Measurements from ENCODE around the gene BPIFA1.

BPIFA1 gene

GRCh38 chr20:33275871-33276270, 40.1 kb downstream of the BPIFA1 start:
- Histone ChIP-seq H3K27me3 (ENCODE audit: low read length) (no peaks in the 10 kb centered on the region), H4K20me1 (ENCODE audit: low read depth, low read length) (no peaks in the 10 kb centered on the region), H3K36me3 (ENCODE audit: low read length) (no peaks in the 10 kb centered on the region), H3K9me2 (replicated peaks; ENCODE audit: insufficient read depth, low read length) (no peaks in the 10 kb centered on the region), H3K9ac (ENCODE audit: low read length) (no peak overlapping the region), H3F3A (ENCODE audit: insufficient read depth) (no peaks in the 10 kb centered on the region), H3K27ac (ENCODE audit: low read depth, low read length) (no peak overlapping the region), H3K79me2 (ENCODE audit: insufficient read depth, low read length) (no peaks in the 10 kb centered on the region), H3K9me3 (ENCODE audit: insufficient read depth, low read length) (no peaks in the 10 kb centered on the region), H3K4me3 (ENCODE audit: insufficient read depth, low read length, poor library complexity, severe bottlenecking) (no peak overlapping the region), H2AFZ (ENCODE audit: low read depth, low read length, severe bottlenecking) (no peak overlapping the region), H3K4me2 (ENCODE audit: low read depth, low read length, poor library complexity, severe bottlenecking) (no peak overlapping the region)
- TF ChIP-seq EZH2phosphoT487 (conservative IDR thresholded peaks at IDR 0.05; ENCODE audit: low read length) (no peak), CTCF (IDR thresholded peaks at IDR 0.05; ENCODE audit: insufficient read depth, low read length, poor library complexity, severe bottlenecking) (no peak)

- Histone ChIP-seq H3K27me3 (ENCODE audit: low read length) (no peaks in the 10 kb centered on the region), H2AFZ (ENCODE audit: low read depth, low read length, severe bottlenecking) (no peak overlapping the region), H3K9me3 (ENCODE audit: insufficient read depth, low read length) (no peaks in the 10 kb centered on the region), H3K4me2 (ENCODE audit: low read depth, low read length, poor library complexity, severe bottlenecking) (no peak overlapping the region), H3F3A (ENCODE audit: insufficient read depth) (no peaks in the 10 kb centered on the region), H3K9ac (ENCODE audit: low read length) (no peak overlapping the region), H3K27ac (ENCODE audit: low read depth, low read length) (no peak overlapping the region), H3K4me3 (ENCODE audit: insufficient read depth, low read length, poor library complexity, severe bottlenecking) (no peak overlapping the region), H3K36me3 (ENCODE audit: low read length) (no peaks in the 10 kb centered on the region), H3K79me2 (ENCODE audit: insufficient read depth, low read length) (no peaks in the 10 kb centered on the region), H3K9me2 (replicated peaks; ENCODE audit: insufficient read depth, low read length) (no peaks in the 10 kb centered on the region), H4K20me1 (ENCODE audit: low read depth, low read length) (no peaks in the 10 kb centered on the region)
- no peak for TF ChIP-seq EZH2phosphoT487 (conservative IDR thresholded peaks at IDR 0.05; ENCODE audit: low read length)
- TF ChIP-seq CTCF (IDR thresholded peaks at IDR 0.05; ENCODE audit: insufficient read depth, low read length, poor library complexity, severe bottlenecking), result no peak
Observed at GRCh38 chr20:33276303-33277113, 40.7 kb downstream of the BPIFA1 start.

GRCh38 chr20:33277471-33278441, 42.0 kb downstream of the BPIFA1 start:
- Histone ChIP-seq H3K4me3 (ENCODE audit: insufficient read depth, low read length, poor library complexity, severe bottlenecking) (no peak overlapping the region), H2AFZ (ENCODE audit: low read depth, low read length, severe bottlenecking) (no peak overlapping the region), H3K27ac (ENCODE audit: low read depth, low read length) (no peak overlapping the region)

More at GRCh38 chr20:33277471-33278441, 42.0 kb downstream of the BPIFA1 start:
- Histone ChIP-seq H3K27me3 (ENCODE audit: low read length) (no peaks in the 10 kb centered on the region), H3K36me3 (ENCODE audit: low read length) (no peaks in the 10 kb centered on the region), H4K20me1 (ENCODE audit: low read depth, low read length) (no peaks in the 10 kb centered on the region), H3F3A (ENCODE audit: insufficient read depth) (no peaks in the 10 kb centered on the region), H3K79me2 (ENCODE audit: insufficient read depth, low read length) (no peaks in the 10 kb centered on the region), H3K9me2 (replicated peaks; ENCODE audit: insufficient read depth, low read length) (no peaks in the 10 kb centered on the region), H3K9ac (ENCODE audit: low read length) (no peak overlapping the region), H3K9me3 (ENCODE audit: insufficient read depth, low read length) (no peaks in the 10 kb centered on the region), H3K4me2 (ENCODE audit: low read depth, low read length, poor library complexity, severe bottlenecking) (no peak overlapping the region)
- no peak for TF ChIP-seq EZH2phosphoT487 (conservative IDR thresholded peaks at IDR 0.05; ENCODE audit: low read length)

Measured in SU-DHL-6 (cell line).